HG03520 (cell line): ENCODE results near the gene ATXN2.

ENCODE experiments used
- ATAC-seq: cut with Tn5 transposase; IDR thresholded peaks from one replicate; pipeline ENCODE4 v1.9.1; 2021; ENCODE audit warnings: mild to moderate bottlenecking, moderate library complexity; ENCODE audit not compliant: unreplicated experiment

The ATXN2 gene

GRCh38 chr12:111440152-111440551 lies 159.0 kb downstream of the ATXN2 start:
- ATAC-seq: no peak

GRCh38 chr12:111439657-111440151 lies 159.4 kb downstream of the ATXN2 start:
- no peak for ATAC-seq

GRCh38 chr12:111438481-111438880 lies 160.6 kb downstream of the ATXN2 start:
- ATAC-seq: no peak

- ATAC-seq: no peak
These were observed 161.2 kb downstream of the ATXN2 start for GRCh38 chr12:111437816-111438454.

GRCh38 chr12:111436811-111437210 lies 162.3 kb downstream of the ATXN2 start:
- no peak for ATAC-seq

GRCh38 chr12:111436266-111436665 lies 162.8 kb downstream of the ATXN2 start:
- no peak for ATAC-seq

GRCh38 chr12:111435661-111436201 lies 163.4 kb downstream of the ATXN2 start:
- no peak for ATAC-seq

- peak; percentile 54 for ATAC-seq
These were observed 164.3 kb downstream of the ATXN2 start for GRCh38 chr12:111434680-111435338.

- no peak for ATAC-seq
These were observed 165.1 kb downstream of the ATXN2 start for GRCh38 chr12:111434049-111434448.

- ATAC-seq: no peak
These were observed 167.3 kb downstream of the ATXN2 start for GRCh38 chr12:111431772-111432171.

GRCh38 chr12:111430433-111431353 lies 168.4 kb downstream of the ATXN2 start:
- ATAC-seq: no peak

GRCh38 chr12:111429828-111430432 lies 169.2 kb downstream of the ATXN2 start:
- no peak for ATAC-seq

GRCh38 chr12:111428728-111429175 lies 170.4 kb downstream of the ATXN2 start:
- no peak for ATAC-seq

- ATAC-seq: no peak
These were observed 170.9 kb downstream of the ATXN2 start for GRCh38 chr12:111428081-111428727.

- ATAC-seq: no peak
These were observed 171.6 kb downstream of the ATXN2 start for GRCh38 chr12:111427417-111428074.

GRCh38 chr12:111426344-111427185 lies 172.6 kb downstream of the ATXN2 start:
- ATAC-seq: no peak

- ATAC-seq: no peak
These were observed 173.5 kb downstream of the ATXN2 start for GRCh38 chr12:111425655-111426054.

- no peak for ATAC-seq
These were observed 174.3 kb downstream of the ATXN2 start for GRCh38 chr12:111424793-111425251.
